Ishikawa (cell line): Measurements from ENCODE around the gene NPAS3.

Source experiments
- CEBPB ChIP-seq: IDR thresholded peaks from 2 replicates; pipeline ENCODE4 v1.6.1; 2012
- CREB1 ChIP-seq: IDR thresholded peaks from 2 replicates; pipeline ENCODE4 v1.6.1; 2012; ENCODE audit warnings: low read depth
- EGR1 ChIP-seq: IDR thresholded peaks from 2 replicates; pipeline ENCODE4 v1.6.1; 2012
- EP300 ChIP-seq: IDR thresholded peaks from 2 replicates; pipeline ENCODE4 v1.6.1; 2012; ENCODE audit warnings: borderline replicate concordance
- FOXM1 ChIP-seq: IDR thresholded peaks from 2 replicates; pipeline ENCODE4 v1.6.1; 2012; ENCODE audit warnings: low read depth, borderline replicate concordance
- NFIC ChIP-seq: IDR thresholded peaks from 2 replicates; pipeline ENCODE4 v1.6.1; 2012
- RAD21 ChIP-seq: IDR thresholded peaks from 2 replicates; pipeline ENCODE4 v1.6.1; 2012; ENCODE audit warnings: low read depth
- REST ChIP-seq: IDR thresholded peaks from 2 replicates; pipeline ENCODE4 v1.6.1; 2012; ENCODE audit warnings: low read depth, mild to moderate bottlenecking
- TAF1 ChIP-seq: IDR thresholded peaks from 2 replicates; pipeline ENCODE4 v1.6.1; 2012; ENCODE audit warnings: low read depth, mild to moderate bottlenecking
- TCF12 ChIP-seq: IDR thresholded peaks from 2 replicates; pipeline ENCODE4 v1.6.1; 2012; ENCODE audit warnings: low read depth
- TEAD4 ChIP-seq: IDR thresholded peaks from 2 replicates; pipeline ENCODE4 v1.6.1; 2012
- YY1 ChIP-seq: IDR thresholded peaks from 2 replicates; pipeline ENCODE4 v1.6.1; 2012; ENCODE audit warnings: low read depth
- ZBTB7A ChIP-seq: IDR thresholded peaks from 2 replicates; pipeline ENCODE4 v1.6.1; 2012; ENCODE audit warnings: low read depth
- TF ChIP-seq, protein P1 (sequence below): IDR thresholded peaks from 2 replicates; pipeline ENCODE4 v1.6.1; 2012
- TF ChIP-seq, protein P2 (sequence below): IDR thresholded peaks from 2 replicates; pipeline ENCODE4 v1.6.1; 2012

Gene NPAS3

GRCh38 chr14:32934881-32935633, 3.6 kb upstream of the NPAS3 start:
- no peak for TF ChIP-seq EP300
- TF ChIP-seq TEAD4: no peak
- no peak for TF ChIP-seq FOXM1
- no peak for TF ChIP-seq NFIC
- TF ChIP-seq CREB1: no peak
- no peak for TF ChIP-seq REST
- TF ChIP-seq EGR1: no peak
- no peak for TF ChIP-seq TCF12
- no peak for TF ChIP-seq RAD21
- no peak for TF ChIP-seq YY1
- no peak; the same call in 1 of the 2 replicates for TF ChIP-seq ZBTB7A
- TF ChIP-seq, protein P1, sequence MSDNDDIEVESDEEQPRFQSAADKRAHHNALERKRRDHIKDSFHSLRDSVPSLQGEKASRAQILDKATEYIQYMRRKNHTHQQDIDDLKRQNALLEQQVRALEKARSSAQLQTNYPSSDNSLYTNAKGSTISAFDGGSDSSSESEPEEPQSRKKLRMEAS: no peak
- TF ChIP-seq, protein P2, sequence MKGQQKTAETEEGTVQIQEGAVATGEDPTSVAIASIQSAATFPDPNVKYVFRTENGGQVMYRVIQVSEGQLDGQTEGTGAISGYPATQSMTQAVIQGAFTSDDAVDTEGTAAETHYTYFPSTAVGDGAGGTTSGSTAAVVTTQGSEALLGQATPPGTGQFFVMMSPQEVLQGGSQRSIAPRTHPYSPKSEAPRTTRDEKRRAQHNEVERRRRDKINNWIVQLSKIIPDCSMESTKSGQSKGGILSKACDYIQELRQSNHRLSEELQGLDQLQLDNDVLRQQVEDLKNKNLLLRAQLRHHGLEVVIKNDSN: no peak

DNA sequence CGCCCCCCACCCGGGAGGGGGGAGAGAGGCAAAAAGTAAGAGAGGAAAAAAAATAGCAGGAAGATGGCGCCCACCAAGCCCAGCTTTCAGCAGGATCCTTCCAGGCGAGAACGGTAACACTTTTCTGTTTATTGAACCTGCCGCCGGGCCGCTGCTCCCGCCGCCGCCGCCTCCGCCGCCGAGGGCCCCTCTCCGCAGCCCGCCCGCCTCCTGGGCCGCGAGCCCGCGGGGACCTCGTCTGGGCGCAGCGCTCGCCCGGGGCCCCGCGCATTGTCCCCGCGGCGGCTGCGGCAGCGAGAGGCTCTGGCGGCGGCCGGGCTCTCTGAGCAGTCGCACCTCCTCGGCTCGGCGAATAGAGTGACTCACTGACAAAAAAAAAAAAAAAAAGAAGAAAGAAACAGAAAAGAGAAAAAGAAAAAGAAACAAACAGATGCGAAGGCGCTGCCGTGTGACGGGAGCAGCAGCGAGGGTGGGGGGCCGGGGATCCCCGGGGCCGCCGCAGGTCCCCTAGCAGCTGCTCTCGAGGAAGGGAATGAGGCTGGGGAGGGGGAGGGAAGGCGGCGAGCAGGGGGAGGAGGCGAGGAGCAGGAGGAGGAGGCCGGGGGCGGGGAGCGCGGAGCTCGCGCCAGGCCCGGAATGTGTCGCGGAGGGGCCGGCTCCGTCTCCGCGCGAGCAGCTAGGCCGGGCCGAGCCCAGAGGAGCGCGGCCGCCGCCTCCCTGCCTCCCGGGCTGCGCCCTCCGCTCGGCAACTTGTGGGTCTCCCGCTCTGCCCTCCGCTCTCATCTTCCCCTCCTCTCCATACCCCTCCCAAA, 781 bp downstream of the NPAS3 start:
- 0 out of 2 replicates have a peak, but pooled peaks have one; percentile 28 for TF ChIP-seq EGR1
- no peak; the same call in 1 of the 2 replicates for TF ChIP-seq TAF1
- no peak for TF ChIP-seq CEBPB
- no peak for TF ChIP-seq ZBTB7A
- peak; percentile 27; the same call in 1 of the 2 replicates for TF ChIP-seq TEAD4
- TF ChIP-seq TCF12: peak; percentile 30; the same call in 1 of the 2 replicates

DNA sequence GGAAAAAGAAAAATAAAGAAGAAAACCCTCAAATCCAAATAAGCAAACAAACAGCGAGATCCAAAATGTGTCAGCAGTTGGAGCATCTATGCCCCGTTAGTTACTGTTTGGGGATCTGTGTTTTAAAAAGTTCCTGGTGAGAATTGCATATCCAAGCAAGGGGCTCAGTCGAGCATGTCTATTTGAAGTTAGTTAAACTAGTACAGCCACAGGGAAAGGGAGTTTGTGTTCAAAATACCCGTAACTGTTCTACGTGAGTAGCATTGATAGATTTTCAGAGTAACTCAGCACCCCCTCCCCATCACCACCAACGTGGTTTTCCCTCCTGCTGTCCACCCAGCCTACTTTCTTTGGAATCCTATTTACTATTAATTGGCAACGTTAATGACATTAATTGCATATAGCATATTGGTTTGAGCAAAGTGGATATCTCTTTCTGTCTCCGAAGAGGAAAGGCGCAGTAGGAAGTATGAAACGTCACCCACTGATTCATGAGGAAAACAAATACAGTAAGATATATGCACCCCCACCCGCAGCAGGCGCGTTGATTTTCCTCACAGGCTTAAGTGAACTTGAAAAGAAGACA, 1.5 kb downstream of the NPAS3 start:
- TF ChIP-seq, protein P2: no peak
- TF ChIP-seq, protein P1: 0 out of 2 replicates have a peak, but pooled peaks have one; percentile 7
- no peak for TF ChIP-seq EP300

DNA sequence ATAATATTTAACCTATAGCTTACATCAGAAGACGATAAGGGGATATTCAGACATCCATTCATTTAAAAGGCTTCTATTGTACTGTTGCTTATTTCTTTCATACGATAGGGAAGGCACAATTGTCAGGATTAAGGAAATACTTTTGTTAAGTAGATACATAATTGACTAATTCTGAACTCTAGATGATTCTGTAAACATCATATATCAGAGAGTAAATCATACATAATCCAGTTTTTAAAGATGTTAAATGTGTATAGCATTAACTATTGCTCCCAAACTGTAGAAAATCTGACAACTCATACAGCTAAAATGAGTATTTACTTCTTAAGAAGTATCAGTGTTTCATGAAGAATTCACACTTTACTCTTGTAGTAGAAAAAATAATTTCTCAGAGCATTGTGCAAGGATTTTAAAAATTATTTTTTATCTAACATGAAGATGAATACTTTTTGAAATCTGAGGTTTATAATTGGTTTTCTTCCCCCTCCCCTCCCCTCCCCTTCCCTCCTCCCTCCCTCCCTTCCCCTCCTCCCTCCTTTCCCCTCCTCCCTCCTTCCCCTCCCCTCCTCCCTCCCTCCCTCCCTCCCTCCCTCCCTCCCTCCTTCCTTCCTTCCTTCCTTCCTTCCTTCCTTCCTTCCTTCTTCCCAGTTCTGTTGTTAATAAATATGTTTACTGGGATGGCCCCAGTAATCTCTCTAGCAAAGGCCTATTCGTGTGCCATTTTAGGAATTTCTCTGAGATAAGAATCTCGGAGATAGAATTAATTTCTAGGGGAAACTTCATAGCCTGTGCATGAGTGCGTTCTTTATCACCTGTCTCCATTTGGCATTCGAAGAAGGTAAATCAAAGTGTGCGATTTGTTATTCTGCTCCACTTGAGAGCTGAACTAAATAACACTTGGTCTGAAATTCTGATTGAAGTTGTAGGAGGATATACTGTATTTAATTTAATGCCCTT, 2.3 kb downstream of the NPAS3 start:
- no peak for TF ChIP-seq CEBPB

GRCh38 chr14:32941668-32942065, 3.0 kb downstream of the NPAS3 start:
- TF ChIP-seq REST (no peak), YY1 (no peak), TCF12 (no peak)

- TF ChIP-seq ZBTB7A (no peak), TEAD4 (no peak), EP300 (no peak), TAF1 (no peak), RAD21 (no peak), CEBPB (no peak), YY1 (no peak), REST (no peak)
- TF ChIP-seq, protein P2: no peak
These were observed 8.4 kb downstream of the NPAS3 start for GRCh38 chr14:32947081-32947480.
